Transverse colon (tissue), 3 donors: ENCODE measurements around the gene UTS2R.

Source experiments
- POLR2A ChIP-seq: fragments of 450-650 bp; IDR thresholded peaks from one replicate; pipeline ENCODE4 v1.6.1; 2016; ENCODE audit warnings: antibody characterized with exemption, mild to moderate bottlenecking, moderate library complexity
- TF ChIP-seq, protein P1 (sequence below), 5 experiments: fragments of 200-600 bp in 3 of 5; fragments of 450-650 bp in 2 of 5; sonication (generic) in 3 of 5; IDR thresholded peaks; 1 replicate in 2 of 5; 2 replicates in 3 of 5; pipeline ENCODE4 v1.5.1; 2016 to 2017; ENCODE audit warnings: antibody characterized with exemption in 5 of 5, inconsistent platforms in 3 of 5, mild to moderate bottlenecking in 2 of 5, moderate library complexity in 1 of 5

DNA sequence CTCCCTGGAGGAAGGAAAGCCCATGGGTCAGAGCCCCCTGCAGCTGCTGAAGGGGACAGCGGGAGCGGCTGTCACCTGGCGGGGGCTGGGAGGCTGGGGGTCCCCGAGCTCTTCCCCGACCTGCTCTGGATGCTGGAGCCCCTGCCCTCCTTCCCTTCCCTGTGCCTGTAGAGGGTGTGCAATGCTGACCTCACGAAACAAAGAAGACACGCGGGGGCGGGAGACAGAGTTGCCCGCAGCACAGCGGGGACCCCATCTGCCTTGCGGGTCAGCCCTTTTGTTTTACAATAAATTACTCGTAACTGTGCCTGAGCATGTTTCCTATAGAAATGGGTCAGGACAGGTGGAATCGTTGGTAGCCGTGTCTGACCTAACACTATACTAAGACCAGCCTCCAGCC lies 44.3 kb upstream of the UTS2R start:
- TF ChIP-seq, protein P1, sequence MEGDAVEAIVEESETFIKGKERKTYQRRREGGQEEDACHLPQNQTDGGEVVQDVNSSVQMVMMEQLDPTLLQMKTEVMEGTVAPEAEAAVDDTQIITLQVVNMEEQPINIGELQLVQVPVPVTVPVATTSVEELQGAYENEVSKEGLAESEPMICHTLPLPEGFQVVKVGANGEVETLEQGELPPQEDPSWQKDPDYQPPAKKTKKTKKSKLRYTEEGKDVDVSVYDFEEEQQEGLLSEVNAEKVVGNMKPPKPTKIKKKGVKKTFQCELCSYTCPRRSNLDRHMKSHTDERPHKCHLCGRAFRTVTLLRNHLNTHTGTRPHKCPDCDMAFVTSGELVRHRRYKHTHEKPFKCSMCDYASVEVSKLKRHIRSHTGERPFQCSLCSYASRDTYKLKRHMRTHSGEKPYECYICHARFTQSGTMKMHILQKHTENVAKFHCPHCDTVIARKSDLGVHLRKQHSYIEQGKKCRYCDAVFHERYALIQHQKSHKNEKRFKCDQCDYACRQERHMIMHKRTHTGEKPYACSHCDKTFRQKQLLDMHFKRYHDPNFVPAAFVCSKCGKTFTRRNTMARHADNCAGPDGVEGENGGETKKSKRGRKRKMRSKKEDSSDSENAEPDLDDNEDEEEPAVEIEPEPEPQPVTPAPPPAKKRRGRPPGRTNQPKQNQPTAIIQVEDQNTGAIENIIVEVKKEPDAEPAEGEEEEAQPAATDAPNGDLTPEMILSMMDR (IDR thresholded peaks at IDR 0.05): no peak
- TF ChIP-seq POLR2A: no peak
